GM18505 (cell line): ENCODE results near the gene INHBC.

Experiments used
- ATAC-seq: cut with Tn5 transposase; IDR thresholded peaks from one replicate; pipeline ENCODE4 v1.9.1; 2021; ENCODE audit not compliant: unreplicated experiment
- POLR2A ChIP-seq: IDR thresholded peaks from 4 replicates; pipeline ENCODE4 v1.6.1; 2011; ENCODE audit warnings: borderline replicate concordance; ENCODE audit not compliant: insufficient read depth, insufficient read length; ENCODE audit errors: extremely low read depth

The INHBC gene

DNA sequence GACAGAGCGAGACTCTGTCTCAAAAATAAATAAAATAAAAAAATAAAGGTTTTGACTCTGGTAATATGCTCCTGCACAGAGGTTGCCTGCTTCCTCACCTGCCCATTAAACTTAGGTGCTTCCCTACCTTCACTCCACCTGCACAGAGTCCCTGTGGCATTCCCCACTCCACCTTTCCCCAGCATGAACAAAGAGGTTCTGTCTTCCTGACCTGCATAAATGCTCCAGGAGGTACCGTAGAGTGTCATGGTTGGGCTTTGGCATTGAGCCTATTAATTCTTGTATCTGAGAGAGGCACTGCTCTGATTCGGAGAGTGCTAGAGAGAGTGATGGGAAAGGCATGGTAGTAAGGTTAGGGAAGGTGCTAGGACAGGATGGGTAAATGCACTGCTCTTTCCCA, 38.8 kb downstream of the INHBC start:
- TF ChIP-seq POLR2A = no peak
- no peak for ATAC-seq

GRCh38 chr12:57473886-57474285, 39.3 kb downstream of the INHBC start:
- TF ChIP-seq POLR2A = no peak
- ATAC-seq = no peak

DNA sequence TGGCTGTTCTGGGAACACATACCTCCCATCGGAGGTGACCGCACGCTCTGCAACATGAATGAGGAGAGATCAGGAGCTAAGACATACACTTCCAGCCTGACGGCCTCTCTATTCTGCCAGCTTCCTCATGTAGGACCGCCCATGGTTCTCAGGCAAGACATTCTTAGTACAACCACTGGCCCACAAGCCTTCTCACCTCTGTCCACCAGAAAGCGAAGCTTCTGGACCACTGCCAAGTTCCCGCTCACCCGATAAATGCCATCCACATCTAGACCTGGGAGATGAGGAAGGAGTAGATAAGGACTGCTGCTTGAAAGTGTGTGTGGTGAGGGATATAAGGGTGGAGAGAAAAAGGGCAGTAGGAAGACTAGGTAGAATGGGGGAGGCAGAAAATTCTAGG, 39.8 kb downstream of the INHBC start:
- no peak for TF ChIP-seq POLR2A
- ATAC-seq = no peak

DNA sequence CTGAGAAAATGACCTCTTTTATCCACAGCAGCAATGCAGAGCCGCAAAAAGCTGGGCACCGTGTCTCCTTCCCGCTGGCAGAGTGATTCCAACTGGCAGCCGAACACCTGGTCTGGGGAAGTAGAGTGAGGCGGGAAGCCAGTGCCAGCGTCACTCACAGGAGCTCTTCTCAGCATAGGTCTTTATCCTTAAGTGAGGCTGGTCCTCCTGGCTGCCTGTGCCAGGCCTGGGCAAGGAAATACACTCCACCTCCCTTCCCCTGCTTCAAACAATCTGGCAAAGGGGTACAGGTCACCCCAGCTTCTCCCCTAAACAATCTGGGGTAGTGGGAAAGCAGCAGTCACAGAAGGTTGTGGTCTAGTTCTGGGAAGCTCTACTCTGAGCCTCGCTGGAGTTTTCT, 40.3 kb downstream of the INHBC start:
- ATAC-seq = no peak

DNA sequence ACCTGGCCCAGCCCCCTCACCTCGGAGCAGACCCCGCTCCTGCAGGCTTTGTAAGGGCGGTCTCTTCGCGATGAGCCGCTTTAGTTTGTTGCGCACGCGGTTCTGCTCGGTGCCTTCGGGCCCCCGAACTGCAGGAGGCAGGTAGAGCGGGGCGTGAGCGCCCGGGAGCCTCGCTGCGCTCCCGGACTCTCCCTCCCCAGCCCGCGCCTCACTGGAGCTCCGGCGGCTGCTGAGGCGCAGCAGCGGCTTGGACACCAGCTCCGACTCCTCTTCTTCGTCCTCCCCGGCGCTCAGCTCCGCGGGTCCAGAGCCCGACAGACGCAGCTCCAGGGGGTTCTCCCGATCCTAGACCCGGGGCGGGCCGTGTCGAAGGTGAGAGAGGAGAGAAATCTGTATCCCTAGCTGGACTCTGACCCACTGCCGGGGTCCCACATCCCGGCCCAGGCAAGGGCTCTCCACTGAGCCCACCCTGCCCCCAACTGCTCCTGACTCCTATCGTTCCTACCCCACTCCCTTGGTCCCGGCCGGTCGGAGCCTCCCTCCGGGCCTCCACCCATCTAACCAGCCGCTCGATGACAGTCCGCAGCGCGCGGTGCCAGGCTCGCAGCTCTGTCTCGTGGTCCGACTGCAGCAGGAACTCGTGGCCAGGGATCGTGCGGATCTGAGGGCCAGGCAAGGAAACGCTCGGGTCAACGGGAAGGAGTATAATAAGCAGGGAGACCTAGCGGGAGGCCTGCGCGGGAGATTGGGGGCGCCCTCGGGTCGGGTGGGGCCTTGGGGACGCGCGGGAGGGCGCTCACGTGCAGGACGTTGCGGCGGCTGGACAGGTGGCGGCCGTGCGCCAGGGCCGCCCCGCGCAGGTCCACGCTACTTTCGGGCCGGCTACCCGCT, 40.9 kb downstream of the INHBC start:
- peak; percentile 17 for TF ChIP-seq POLR2A
- peak; percentile 5 for ATAC-seq

More for the DNA sequence above, 40.3 kb downstream of the INHBC start:
- TF ChIP-seq POLR2A = no peak

GRCh38 chr12:57476162-57476992, 41.8 kb downstream of the INHBC start:
- peak; percentile 41 for ATAC-seq
- peak; percentile 66 for TF ChIP-seq POLR2A

DNA sequence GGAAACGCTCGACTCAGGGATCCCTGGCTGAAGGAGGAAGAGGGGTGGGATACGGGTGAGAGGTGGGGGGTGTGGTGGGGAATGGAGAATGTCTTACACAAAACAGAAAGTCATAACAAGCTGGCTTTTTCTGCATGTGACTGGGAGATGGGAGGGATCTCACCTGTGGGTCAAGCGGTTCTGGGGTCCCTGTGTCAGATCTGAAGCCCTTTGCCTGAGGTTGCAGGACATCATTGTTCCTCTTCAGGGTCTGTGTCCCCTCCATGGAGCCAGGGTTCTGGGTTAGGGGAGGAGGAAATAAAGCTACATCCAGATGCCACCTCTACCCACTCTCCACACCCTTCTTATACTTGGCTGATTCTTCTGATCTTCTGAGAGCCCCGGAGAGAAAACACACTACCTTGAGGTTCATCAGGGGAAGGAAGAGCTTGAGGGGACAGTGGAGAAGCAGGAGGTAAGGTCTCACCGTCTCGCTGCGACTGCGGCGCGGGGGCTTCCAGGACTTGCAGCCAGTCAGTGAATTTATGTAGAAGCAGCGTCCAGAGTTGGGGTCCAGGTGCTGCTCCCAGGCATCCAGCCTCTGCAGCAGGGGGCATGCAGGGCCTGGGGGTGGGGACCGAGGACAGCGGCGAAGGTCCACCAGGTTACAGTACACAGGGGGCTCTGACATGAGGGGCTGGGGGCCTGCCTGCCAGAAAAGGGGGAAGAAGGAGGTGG, 42.6 kb downstream of the INHBC start:
- no peak for ATAC-seq
- peak; percentile 12 for TF ChIP-seq POLR2A

GRCh38 chr12:57477710-57478681, 43.4 kb downstream of the INHBC start:
- no peak for ATAC-seq
- peak; percentile 61 for TF ChIP-seq POLR2A

- ATAC-seq = no peak
- no peak for TF ChIP-seq POLR2A
Measured at GRCh38 chr12:57479043-57479375, 44.4 kb downstream of the INHBC start.

DNA sequence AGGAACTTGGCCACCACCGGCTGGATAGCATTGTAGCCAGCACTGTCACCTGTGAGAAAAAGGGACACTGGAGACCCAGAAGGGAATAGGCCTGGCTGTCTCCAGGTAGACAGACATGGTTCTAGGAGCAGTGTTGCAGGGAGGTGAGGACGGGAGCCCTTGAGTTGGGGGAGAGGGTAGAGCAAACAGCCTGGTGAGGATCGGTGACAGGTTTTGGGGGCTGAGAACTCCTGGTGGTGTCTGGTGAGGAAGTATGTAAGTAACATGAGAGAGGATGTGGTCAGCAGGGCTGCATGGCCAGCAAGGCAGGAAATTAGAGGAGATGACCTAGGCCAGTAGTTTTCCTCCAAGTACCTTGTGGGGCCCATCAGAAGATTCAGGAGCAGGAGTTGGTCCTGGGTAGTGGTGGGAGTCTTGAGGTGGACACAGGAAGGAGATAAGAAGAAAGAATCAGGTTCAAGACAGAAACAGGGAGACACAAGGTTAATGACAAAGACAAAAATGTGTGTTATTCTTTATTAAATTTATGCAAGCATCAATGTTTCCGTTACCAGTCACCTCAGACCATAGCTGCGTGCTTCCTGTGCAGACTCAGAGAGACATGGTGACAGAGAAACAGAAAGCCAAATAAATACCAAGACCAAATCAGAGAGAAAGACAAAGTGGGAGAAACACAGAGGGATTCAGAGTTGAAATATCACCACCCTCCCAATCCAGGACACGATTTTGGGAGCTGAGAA, 45.0 kb downstream of the INHBC start, which contains the start of gene ARHGAP9:
ARHGAP9 (minus strand) TSS at position 491 of the 740 bp plus-strand sequence; CDS start at position 31, 460 bp downstream.
- TF ChIP-seq POLR2A = peak; percentile 44
- ATAC-seq = peak; percentile 42

- no peak for ATAC-seq
- TF ChIP-seq POLR2A = no peak
Measured at GRCh38 chr12:57481671-57482070, 47.1 kb downstream of the INHBC start.
